GM19467 (cell line): ENCODE measurements around the gene RALGAPA1.
"Not testable (repeated sequence)": the region's sequence is repeated elsewhere in the genome, so short reads cannot be mapped to it uniquely, and the experiment has no call there.

ENCODE experiments used
- ATAC-seq: cut with Tn5 transposase; IDR thresholded peaks from one replicate; pipeline ENCODE4 v1.9.1; 2021; ENCODE audit warnings: mild to moderate bottlenecking, moderate library complexity; ENCODE audit not compliant: unreplicated experiment

RALGAPA1 gene

GRCh38 chr14:35704793-35705493 is 104.2 kb downstream of the RALGAPA1 start:
- no peak for ATAC-seq

GRCh38 chr14:35701531-35701930 is 107.6 kb downstream of the RALGAPA1 start:
- no peak for ATAC-seq

GRCh38 chr14:35699791-35700444 is 109.2 kb downstream of the RALGAPA1 start:
- no peak for ATAC-seq

- no peak for ATAC-seq
Measured at GRCh38 chr14:35696575-35696974, 112.5 kb downstream of the RALGAPA1 start.

GRCh38 chr14:35696119-35696518 is 113.0 kb downstream of the RALGAPA1 start:
- ATAC-seq, result no peak

GRCh38 chr14:35695647-35696046 is 113.4 kb downstream of the RALGAPA1 start:
- ATAC-seq, result no peak

- ATAC-seq, result no peak
Measured at GRCh38 chr14:35695072-35695471, 114.0 kb downstream of the RALGAPA1 start.

GRCh38 chr14:35689000-35689460 is 120.1 kb downstream of the RALGAPA1 start:
- no peak for ATAC-seq

- no peak for ATAC-seq
Measured at GRCh38 chr14:35688126-35688826, 120.8 kb downstream of the RALGAPA1 start.

GRCh38 chr14:35687335-35687939 is 121.7 kb downstream of the RALGAPA1 start:
- ATAC-seq, result peak; percentile 61

GRCh38 chr14:35683688-35684087 is 125.4 kb downstream of the RALGAPA1 start:
- ATAC-seq, result not testable (repeated sequence)

GRCh38 chr14:35682802-35683201 is 126.3 kb downstream of the RALGAPA1 start:
- no peak for ATAC-seq

- ATAC-seq, result no peak
Measured at GRCh38 chr14:35678403-35679028, 130.6 kb downstream of the RALGAPA1 start.

- no peak for ATAC-seq
Measured at GRCh38 chr14:35669782-35670181, 139.3 kb downstream of the RALGAPA1 start.

GRCh38 chr14:35666429-35667043 is 142.6 kb downstream of the RALGAPA1 start:
- ATAC-seq, result no peak

GRCh38 chr14:35661875-35662274 is 147.2 kb downstream of the RALGAPA1 start:
- no peak for ATAC-seq

- no peak for ATAC-seq
Measured at GRCh38 chr14:35653045-35653444, 156.1 kb downstream of the RALGAPA1 start.

GRCh38 chr14:35643513-35643912 is 165.6 kb downstream of the RALGAPA1 start:
- no peak for ATAC-seq

- no peak for ATAC-seq
Measured at GRCh38 chr14:35637851-35638250, 171.2 kb downstream of the RALGAPA1 start.

GRCh38 chr14:35637269-35637668 is 171.8 kb downstream of the RALGAPA1 start:
- ATAC-seq, result no peak
